NCI-H446 (cell line): ENCODE results near the gene BPIFA2.
"Not testable (repeated sequence)": the region's sequence is repeated elsewhere in the genome, so short reads cannot be mapped to it uniquely, and the experiment has no call there.

Experiments used
- DNase-seq, 2 experiments: peaks; one replicate each; lab custom pipeline; 2025; lab: John Stamatoyannopoulos, UW

BPIFA2 gene

DNA sequence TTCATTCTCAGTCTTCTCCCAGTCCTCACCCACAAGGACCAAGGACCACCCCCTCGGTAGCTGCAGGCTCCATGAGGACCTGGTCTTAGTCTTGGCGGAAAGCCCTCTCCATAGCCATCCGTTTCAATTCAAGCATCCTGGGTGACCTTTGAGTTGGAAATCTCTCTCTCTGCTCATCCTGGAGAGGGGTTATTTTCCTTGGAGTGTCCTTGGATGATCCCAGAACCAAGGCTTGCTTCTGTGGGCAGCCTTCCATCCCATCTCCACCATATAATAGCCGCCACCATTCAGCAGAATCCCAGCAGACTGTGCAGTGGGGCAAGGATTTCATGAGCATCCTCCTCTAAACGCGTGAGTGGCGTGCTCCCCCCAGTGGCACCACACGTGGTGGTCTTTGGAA is at the start of gene BPIFA2:
Gene BPIFA2, plus strand, starts transcription at position 301 of the 400 bp plus-strand sequence. CDS start 987 bp downstream, outside the sequence.
- no peak for DNase-seq

DNA sequence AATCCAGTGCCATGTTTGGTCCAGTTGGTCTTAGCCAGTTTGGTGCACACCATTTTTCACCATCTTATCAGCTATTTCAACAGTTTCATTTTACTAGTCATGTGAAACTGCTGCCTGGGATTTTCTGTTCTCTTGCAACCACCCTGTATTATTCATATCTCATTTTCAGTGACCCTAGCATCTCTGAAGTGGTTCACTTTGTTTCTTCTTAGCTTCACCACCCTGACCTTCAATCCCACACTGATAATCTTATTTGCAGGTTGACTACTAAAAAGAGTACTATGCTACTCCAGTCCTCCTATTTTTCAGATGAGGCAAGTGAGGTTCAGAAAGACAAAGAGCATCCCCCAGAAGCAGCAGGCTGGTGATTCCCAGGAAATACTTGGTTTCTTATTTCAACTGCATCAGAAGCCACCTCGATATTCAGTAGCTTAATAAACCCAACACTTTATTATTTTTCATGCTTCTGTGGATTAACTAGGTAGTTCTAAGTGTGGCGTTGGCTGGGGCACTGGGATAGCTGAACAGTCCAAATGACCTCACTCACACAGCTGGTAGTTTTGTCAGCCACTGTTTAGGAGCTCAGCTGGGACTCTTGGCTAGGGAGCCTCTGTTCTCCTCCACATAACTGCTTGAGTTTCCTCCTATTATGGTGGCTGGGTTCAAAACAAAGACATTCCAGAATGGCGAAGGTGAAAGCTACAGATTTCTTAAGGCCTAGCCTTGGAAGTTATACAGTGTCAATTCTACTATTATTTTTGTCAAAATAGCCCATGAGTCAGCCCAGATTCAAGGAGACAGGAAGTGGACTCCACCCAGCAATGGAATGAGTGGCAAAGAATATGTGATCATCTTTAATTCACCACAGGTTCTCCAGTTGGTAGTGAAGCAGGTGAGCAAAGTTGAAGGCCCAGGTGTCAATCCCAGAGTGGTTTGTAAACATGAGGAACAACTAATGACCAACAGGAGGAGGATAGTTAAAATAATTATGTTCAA is 47.9 kb upstream of the BPIFA2 start:
- DNase-seq = no peak

- DNase-seq = no peak
These were observed 47.0 kb upstream of the BPIFA2 start for GRCh38 chr20:33120934-33121333.

GRCh38 chr20:33122297-33122696 is 45.7 kb upstream of the BPIFA2 start:
- not testable (repeated sequence) for DNase-seq

DNA sequence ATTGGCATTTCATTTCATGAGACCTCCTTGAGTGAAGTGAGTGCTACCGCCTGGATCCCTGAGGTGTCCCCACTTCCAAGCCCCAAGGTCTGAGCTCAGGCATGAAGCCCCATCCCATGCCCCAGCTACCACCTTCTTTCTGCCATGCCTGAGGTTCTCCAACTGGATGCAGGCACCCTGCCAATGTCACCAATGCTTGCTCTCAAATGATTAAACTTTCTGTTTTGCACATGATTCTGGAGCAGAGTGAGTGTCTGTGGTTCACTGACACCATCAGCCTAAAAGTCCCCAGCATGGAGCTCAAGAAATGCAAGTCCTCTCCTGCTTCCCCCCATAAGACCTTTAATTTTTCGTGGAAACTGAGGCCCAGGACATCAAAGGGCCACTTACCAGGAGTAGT is 43.7 kb upstream of the BPIFA2 start:
- no peak for DNase-seq

DNA sequence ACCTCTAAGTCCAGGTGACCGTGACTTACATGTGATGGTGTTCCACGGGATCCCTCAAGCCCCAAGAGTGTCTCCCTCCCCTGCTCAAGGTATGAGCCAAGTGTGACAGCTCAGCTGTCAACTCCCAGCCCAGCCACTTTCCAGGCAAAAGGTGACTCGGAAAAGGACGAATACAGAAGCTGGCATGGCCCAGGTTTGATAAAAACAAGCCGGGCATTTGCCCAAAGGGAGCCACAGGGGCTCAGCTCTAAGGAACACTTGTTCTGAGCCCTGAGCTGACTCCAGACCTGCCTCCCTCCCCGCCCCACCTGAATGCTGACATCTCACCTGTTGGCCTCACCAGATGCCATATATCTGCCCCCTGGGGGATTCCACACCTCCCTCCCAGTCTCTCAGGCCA is 43.0 kb upstream of the BPIFA2 start:
- DNase-seq = no peak

- no peak for DNase-seq
These were observed 42.0 kb upstream of the BPIFA2 start for GRCh38 chr20:33125983-33126382.

GRCh38 chr20:33127422-33128097 is 40.4 kb upstream of the BPIFA2 start:
- no peak for DNase-seq

DNA sequence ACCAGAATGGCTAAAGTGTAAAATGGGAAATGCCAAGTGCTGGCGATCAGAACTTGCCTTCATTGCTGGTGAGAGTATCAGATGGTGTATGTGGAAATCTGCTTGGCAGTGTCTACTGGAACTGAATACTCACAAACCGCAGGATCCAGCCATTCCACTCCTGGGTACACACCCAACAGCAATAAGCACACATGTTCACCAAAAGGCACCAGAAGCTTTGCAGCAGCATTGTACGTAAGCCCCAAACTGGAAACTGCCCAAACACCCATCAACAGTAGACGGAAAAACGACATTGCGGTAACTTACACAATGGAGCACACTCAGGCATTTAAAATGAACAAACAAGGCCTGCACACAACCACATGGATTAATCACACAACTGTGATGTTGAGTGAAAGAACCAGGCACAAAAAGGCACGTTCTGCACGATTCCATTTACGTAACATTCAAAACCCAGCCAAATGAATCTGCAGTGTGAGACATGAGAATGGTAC is 37.3 kb upstream of the BPIFA2 start:
- no peak for DNase-seq

DNA sequence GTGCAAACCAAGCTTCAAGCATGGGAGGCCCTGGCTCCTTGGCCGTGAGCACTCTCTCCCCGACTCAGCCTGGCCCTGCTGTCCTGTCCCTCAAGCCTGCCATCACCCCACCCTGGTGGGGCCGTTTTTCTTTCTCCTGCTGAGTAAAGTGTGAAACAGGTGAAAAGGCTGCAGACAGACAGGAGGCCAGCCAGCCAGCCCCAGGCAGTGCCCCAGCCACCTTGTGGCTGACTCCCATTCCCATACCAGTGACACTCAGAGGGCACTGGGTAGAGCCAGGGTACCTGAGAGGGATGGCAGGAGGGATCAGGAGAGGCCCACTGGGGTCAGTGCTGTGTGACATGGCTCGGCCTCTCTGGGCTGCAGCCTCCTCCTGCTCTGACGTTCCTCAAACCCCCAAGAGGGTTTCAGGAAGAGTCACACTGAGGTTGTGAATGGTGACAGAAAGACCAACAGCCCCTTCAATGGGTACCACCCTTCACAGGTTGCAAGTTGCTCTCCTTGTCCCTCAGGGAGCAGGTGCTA is 35.9 kb upstream of the BPIFA2 start:
- no peak for DNase-seq

- DNase-seq = no peak
These were observed 35.2 kb upstream of the BPIFA2 start for GRCh38 chr20:33132513-33133372.

GRCh38 chr20:33133373-33133941 is 34.5 kb upstream of the BPIFA2 start:
- no peak for DNase-seq

DNA sequence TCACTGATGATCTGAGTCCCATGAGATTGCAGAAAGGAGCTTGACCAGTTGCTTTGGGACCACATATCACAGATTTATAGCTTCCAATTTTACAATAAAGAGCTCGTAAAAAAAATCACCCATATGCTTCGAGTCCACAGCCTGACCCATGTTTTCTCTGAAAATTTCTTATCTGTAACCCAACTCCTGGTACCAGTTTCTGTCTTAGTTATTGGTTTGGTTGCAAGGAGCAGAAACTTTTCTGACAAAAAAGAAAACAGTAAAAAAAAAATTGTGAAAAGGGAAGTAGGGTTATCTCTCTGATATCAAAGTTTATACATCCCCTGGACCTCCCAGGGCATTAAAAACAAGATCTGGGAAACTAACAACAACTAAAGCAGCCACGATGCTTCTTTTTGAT is 30.8 kb upstream of the BPIFA2 start:
- no peak for DNase-seq

DNA sequence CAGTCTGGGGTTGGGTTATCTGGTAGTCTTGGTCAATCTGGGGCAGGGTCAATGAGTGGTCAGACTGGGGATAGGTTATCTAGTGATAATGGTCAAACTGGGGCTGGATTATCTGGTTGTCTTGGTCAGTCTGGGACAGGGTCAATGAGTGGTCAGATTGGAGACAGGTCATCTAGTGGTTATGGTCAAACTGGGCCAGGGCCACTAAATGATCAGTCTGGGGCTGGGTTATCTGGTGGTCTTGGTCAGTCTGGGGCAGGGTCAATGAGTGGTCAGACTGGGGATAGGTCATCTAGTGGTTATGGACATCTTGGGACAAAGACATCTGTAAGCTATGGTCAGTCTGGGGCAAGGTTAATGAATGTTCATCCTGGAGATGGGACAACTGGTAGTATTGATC is 28.5 kb upstream of the BPIFA2 start:
- DNase-seq = no peak

GRCh38 chr20:33145521-33145920 is 22.4 kb upstream of the BPIFA2 start:
- DNase-seq = no peak

- no peak for DNase-seq
These were observed 20.7 kb upstream of the BPIFA2 start for GRCh38 chr20:33147299-33147698.

GRCh38 chr20:33148040-33148439 is 19.9 kb upstream of the BPIFA2 start:
- DNase-seq = no peak

DNA sequence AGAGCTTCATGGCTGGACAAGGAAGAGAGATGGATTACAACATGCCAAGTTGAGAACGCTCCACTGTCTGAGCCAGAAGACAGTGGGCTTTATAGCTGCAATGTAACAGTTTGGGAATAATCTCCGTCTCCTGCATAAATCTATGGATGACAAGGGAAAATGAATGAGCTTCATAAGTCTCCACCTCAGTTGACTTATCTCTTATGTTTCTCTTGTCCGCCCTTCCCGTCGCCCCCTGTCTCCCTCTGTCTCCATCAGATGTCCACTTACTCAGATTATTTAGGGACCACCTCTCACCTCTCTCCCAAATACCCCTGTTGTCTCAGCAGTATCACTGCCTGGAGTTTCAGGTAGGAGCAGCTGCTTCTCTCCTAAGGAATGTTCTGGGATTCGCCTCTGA is 13.7 kb upstream of the BPIFA2 start:
- DNase-seq = no peak

DNA sequence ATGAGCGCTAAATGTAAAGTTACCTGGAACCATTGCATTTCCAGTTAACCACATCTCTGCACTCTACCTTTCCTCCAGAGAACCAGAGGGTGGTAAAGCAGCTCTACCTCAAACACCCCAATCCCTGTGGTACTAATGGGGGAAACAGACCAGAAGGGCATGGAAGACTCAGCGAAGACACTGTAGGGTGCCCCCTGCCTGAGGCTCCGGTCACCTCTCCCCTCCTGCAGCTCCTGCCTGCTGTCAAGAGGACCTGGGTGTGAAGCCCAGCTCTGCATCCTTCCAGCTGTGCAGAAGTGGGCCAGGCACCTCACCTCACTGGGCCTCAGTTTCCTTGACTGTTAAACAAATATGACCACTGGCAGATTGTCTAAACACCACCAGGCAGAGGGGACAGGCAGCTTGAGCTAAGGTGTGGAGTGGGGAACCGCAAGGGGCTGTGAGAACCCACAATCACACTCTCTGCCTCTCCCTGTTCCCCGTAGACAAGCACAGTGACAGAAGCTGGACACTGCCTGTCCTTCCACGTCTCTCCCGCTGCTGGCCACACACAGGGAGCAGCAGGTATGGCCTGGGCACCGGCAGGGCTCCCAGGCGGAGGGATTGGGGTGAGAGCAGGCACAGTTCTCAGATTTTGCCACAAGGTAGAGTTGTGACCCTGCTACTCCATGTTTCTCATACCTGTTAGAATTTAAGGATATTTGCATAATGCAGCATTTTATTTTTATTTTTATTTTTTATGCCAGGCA is 9.1 kb upstream of the BPIFA2 start:
- DNase-seq = no peak

DNA sequence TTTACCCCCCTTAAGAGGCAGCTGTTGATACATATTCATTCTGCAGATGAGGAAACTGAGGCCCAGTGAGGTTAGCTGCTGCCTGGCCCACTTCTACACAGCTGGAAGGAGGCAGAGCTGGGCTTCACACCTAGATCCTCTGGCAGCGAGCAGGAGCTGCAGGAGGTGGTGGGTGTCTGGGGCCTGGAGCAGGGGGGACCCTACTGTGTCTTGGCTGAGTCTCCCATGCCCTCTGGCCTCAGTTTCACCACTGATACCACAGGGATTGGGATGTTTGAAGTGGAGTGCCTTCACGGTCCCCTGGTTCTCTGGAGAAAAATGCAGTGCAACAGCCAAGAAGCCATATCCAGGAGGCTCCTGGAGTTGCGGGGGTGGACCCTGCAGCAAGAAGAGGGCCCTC is 8.2 kb upstream of the BPIFA2 start:
- no peak for DNase-seq

GRCh38 chr20:33160681-33161080 is 7.3 kb upstream of the BPIFA2 start:
- no peak for DNase-seq
